ENCODE measurements around the gene INTS1. TPM values are rescaled to one million over a fixed set of nuclear protein-coding genes. Genes with fewer than 3 reads are reported as not detected.

INTS1 gene
- total and polyA plus RNA-seq, 4 donors, result 31.2 to 121 (median 46.0) TPM

DNA sequence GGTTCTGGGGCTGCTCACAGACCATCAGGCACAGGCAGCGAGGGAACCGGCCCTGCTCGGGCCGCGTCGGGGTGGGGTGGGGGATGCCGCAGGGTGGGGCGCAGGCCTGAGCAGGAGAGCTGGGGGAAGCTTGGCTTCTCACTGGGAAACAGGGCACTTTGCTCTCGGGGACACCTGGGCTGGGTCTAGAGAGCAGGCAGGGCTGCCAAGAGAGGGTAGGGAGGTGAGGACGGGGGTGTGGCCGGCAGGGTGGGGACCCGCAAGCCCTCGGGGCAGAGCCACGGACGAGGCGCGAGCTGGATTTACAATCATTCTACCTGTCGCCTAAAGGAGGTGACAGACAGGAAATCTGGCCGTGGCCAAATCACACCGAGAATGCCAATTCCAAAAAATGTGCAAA, 11.1 kb downstream of the INTS1 start:
- 93 to 95% methylated on average over 20 of the region's 20 CpGs for WGBS, 2 donors
- Histone ChIP-seq H3K4me1 (ENCODE audit: control insufficient read depth in 5 of 5, insufficient read depth in 5 of 5, low read length in 5 of 5) (no peaks in the 10 kb centered on the region), H3K27me3 (ENCODE audit: control insufficient read depth in 3 of 3, insufficient read depth in 3 of 3, low read length in 2 of 3) (no peaks in the 10 kb centered on the region), H3K9me3 (ENCODE audit: control insufficient read depth in 4 of 4, insufficient read depth in 3 of 4, low read length in 3 of 4) (no peaks in the 10 kb centered on the region), H3K36me3 (ENCODE audit: control insufficient read depth in 4 of 4, insufficient read depth in 4 of 4, low read length in 4 of 4) (peaks cover 8 to 86% (median 15%) of the 10 kb centered on the region in 4 donors), H3K4me3 (no peak overlapping the region), H3K9ac (ENCODE audit: insufficient read depth in 1 of 2, low read length in 2 of 2) (no peak overlapping the region), H3K27ac (ENCODE audit: low read depth in 1 of 2, low read length in 1 of 2) (no peak overlapping the region)
- DNase-seq (no peak), ATAC-seq (ENCODE audit: insufficient read depth, low FRiP score) (no peak)
- TF ChIP-seq, protein P1, sequence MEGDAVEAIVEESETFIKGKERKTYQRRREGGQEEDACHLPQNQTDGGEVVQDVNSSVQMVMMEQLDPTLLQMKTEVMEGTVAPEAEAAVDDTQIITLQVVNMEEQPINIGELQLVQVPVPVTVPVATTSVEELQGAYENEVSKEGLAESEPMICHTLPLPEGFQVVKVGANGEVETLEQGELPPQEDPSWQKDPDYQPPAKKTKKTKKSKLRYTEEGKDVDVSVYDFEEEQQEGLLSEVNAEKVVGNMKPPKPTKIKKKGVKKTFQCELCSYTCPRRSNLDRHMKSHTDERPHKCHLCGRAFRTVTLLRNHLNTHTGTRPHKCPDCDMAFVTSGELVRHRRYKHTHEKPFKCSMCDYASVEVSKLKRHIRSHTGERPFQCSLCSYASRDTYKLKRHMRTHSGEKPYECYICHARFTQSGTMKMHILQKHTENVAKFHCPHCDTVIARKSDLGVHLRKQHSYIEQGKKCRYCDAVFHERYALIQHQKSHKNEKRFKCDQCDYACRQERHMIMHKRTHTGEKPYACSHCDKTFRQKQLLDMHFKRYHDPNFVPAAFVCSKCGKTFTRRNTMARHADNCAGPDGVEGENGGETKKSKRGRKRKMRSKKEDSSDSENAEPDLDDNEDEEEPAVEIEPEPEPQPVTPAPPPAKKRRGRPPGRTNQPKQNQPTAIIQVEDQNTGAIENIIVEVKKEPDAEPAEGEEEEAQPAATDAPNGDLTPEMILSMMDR (IDR thresholded peaks at IDR 0.05; ENCODE audit: control extremely low read depth, extremely low read depth), result no peak

DNA sequence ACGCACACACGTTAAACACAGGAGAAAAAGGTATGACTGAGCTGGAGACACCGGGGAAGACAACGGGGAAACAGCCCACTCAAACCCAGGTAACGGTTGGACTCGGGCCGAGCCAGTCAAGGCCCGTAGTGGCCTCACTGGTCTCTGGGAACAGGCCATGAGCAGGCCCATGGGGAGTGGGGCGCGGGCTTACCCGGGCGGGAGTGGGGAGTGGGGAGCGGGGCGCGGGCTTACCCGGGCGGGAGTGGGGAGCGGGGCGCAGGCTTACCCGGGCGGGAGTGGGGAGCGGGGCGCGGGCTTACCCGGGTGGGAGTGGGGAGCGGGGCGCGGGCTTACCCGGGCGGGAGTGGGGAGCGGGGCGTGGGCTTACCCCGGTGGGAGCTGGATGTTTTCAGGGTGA, 11.5 kb downstream of the INTS1 start:
- no peak for DNase-seq
- Histone ChIP-seq H3K27ac (ENCODE audit: low read depth in 1 of 2, low read length in 1 of 2) (no peak overlapping the region), H3K9ac (ENCODE audit: insufficient read depth in 1 of 2, low read length in 2 of 2) (no peak overlapping the region), H3K4me3 (no peak overlapping the region), H3K36me3 (ENCODE audit: control insufficient read depth in 4 of 4, insufficient read depth in 4 of 4, low read length in 4 of 4) (peaks cover 8 to 88% (median 16%) of the 10 kb centered on the region in 4 donors), H3K9me3 (ENCODE audit: control insufficient read depth in 4 of 4, insufficient read depth in 3 of 4, low read length in 3 of 4) (no peaks in the 10 kb centered on the region), H3K27me3 (ENCODE audit: control insufficient read depth in 3 of 3, insufficient read depth in 3 of 3, low read length in 2 of 3) (no peaks in the 10 kb centered on the region), H3K4me1 (ENCODE audit: control insufficient read depth in 5 of 5, insufficient read depth in 5 of 5, low read length in 5 of 5) (no peaks in the 10 kb centered on the region)
- TF ChIP-seq, protein P1 (IDR thresholded peaks at IDR 0.05; ENCODE audit: control extremely low read depth, extremely low read depth), result no peak
- ATAC-seq (ENCODE audit: insufficient read depth, low FRiP score), result no peak
- WGBS, 2 donors, result 88 to 93% methylated on average over 21 to 33 of the region's 33 CpGs

DNA sequence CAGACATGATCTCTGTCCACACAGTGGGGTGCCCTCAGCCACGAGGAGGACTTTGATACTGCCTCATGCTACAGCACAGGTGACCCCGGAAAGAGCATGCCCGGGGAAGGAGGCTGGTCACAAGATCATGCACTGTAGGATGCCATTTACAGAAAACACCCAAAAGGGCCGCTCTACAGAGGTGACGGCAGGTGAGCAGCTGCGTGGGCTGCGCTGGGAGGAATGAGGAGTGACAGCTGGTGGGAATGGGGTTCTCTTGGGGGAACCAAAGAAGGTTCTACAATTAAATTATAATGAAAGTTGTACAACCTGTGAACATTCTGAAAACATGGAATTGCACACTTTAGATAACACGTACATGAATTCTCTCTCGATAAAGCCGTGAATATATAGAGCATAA, 12.0 kb downstream of the INTS1 start:
- peaks cover 8 to 88% (median 18%) of the 10 kb centered on the region in 4 donors for H3K36me3 ChIP-seq (ENCODE audit: control insufficient read depth in 4 of 4, insufficient read depth in 4 of 4, low read length in 4 of 4)
- DNase-seq (no peak), ATAC-seq (ENCODE audit: insufficient read depth, low FRiP score) (no peak)
- no peak overlapping the region for H3K9ac ChIP-seq (ENCODE audit: insufficient read depth in 1 of 2, low read length in 2 of 2)
- WGBS, 2 donors, result 94 to 96% methylated on average over 10 of the region's 10 CpGs
- no peaks in the 10 kb centered on the region for H3K9me3 ChIP-seq (ENCODE audit: control insufficient read depth in 4 of 4, insufficient read depth in 3 of 4, low read length in 3 of 4)
- TF ChIP-seq, protein P1 (IDR thresholded peaks at IDR 0.05; ENCODE audit: control extremely low read depth, extremely low read depth), result no peak
- no peaks in the 10 kb centered on the region for H3K27me3 ChIP-seq (ENCODE audit: control insufficient read depth in 3 of 3, insufficient read depth in 3 of 3, low read length in 2 of 3)
- H3K27ac ChIP-seq (ENCODE audit: low read depth in 1 of 2, low read length in 1 of 2), result no peak overlapping the region
- no peak overlapping the region for H3K4me3 ChIP-seq
- no peaks in the 10 kb centered on the region for H3K4me1 ChIP-seq (ENCODE audit: control insufficient read depth in 5 of 5, insufficient read depth in 5 of 5, low read length in 5 of 5)

DNA sequence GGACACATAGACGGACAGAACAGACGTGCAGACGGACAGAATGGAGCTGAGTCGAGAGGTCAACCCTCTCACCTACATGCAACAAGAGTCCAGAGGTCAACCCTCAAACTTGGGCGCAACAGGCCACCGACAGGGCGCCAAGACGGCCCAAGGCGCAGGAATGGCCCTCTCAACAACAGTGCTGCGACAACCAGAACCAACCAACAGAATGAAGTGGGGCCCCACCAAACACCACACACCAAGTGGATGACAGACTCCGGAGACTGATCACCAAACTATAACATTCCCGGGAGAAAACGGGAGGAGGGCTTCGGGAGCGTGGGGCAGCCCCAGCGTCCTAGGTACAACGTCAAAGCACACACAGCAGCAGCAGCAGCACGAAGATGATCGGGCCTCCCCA, 13.4 kb downstream of the INTS1 start:
- ATAC-seq (ENCODE audit: insufficient read depth, low FRiP score) (no peak), DNase-seq (no peak)
- no peaks in the 10 kb centered on the region for H3K27me3 ChIP-seq (ENCODE audit: control insufficient read depth in 3 of 3, insufficient read depth in 3 of 3, low read length in 2 of 3)
- no peak overlapping the region for H3K27ac ChIP-seq (ENCODE audit: low read depth in 1 of 2, low read length in 1 of 2)
- 94 to 97% methylated on average over 19 of the region's 19 CpGs for WGBS, 2 donors
- peaks cover 11 to 85% (median 20%) of the 10 kb centered on the region in 4 donors for H3K36me3 ChIP-seq (ENCODE audit: control insufficient read depth in 4 of 4, insufficient read depth in 4 of 4, low read length in 4 of 4)
- no peaks in the 10 kb centered on the region for H3K4me1 ChIP-seq (ENCODE audit: control insufficient read depth in 5 of 5, insufficient read depth in 5 of 5, low read length in 5 of 5)
- TF ChIP-seq, protein P1 (IDR thresholded peaks at IDR 0.05; ENCODE audit: control extremely low read depth, extremely low read depth), result no peak
- H3K9ac ChIP-seq (ENCODE audit: insufficient read depth in 1 of 2, low read length in 2 of 2), result no peak overlapping the region
- H3K9me3 ChIP-seq (ENCODE audit: control insufficient read depth in 4 of 4, insufficient read depth in 3 of 4, low read length in 3 of 4), result no peaks in the 10 kb centered on the region
- no peak overlapping the region for H3K4me3 ChIP-seq

Data from lung (tissue), 12 donors.